Measurements from ENCODE around the gene FOXP1.

Gene FOXP1

DNA sequence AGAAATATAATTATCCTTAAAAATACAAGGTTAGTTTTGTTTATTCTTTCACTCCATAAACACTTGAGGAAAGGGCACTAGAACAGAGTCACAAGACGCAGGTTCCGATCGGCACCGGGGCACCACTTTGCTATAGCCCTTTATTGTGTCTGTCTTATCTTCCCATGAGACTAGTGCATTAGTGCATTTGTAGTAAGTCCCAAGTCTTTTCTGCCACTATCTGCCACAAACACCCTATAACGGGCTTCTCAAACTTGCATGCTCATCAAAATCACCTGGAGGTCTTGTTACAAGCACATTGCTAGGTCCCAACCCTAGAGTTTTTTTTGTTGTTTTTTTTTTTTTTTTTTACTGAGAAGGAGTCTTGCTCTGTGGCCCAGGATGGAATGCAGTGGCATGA, 213.1 kb downstream of the FOXP1 start:
- no peak for DNase-seq (ENCODE audit: low spot score)

GRCh38 chr3:71369701-71370391, 213.7 kb downstream of the FOXP1 start:
- DNase-seq (ENCODE audit: low spot score) = no peak

DNA sequence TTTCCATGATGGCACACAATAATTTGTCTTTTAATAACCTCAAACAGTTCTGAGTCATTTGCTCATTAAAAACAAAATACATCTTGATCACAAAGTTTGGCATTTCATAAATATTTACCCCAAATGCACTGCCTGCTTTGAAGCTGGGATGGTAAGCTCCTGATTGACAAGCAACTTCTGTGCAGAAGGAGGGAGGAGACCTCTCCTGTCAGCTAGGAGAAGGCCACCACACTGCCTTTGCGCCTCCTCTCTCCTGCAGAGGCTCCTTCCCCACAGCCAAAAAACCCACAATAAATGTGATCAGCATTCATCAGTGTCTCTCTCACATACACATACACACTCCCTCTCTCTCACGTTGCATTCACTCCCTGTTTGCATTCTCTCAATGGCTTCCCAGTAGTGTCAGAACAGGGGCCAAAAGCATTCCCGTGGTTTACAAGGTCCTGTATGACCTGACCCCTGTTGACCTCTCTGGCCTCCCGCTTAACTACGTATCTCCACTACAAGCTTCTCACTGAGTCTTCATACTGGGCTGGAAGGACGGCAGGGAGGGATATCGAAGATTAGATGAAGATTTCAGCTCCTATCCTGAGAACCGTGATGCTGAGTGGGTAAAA, 216.4 kb downstream of the FOXP1 start:
- no peak for DNase-seq (ENCODE audit: low spot score)

GRCh38 chr3:71361334-71361890, 222.1 kb downstream of the FOXP1 start:
- DNase-seq (ENCODE audit: low spot score) = no peak

DNA sequence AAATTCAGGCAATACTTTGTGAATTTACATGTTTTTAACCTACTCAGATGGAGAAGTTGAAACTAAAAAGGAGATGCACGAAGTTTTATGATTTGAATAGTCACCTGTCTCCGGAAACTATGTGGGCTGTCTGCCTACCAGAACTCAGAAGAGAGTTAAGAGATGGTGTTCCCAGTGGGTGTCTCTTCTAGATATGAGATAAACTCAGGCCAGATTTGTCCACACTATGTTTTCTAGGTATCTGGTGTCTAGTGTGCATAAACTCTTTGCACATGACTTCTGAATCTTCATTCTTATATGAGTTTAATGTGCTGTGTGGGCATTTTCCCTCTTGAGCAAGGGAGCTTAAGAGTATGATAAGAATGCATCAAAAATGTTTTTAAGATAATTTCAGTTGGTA, 222.8 kb downstream of the FOXP1 start:
- peak; percentile 30 for DNase-seq (ENCODE audit: low spot score)

- DNase-seq (ENCODE audit: low spot score) = peak; percentile 45
Measured at GRCh38 chr3:71360180-71360579, 223.3 kb downstream of the FOXP1 start.

DNA sequence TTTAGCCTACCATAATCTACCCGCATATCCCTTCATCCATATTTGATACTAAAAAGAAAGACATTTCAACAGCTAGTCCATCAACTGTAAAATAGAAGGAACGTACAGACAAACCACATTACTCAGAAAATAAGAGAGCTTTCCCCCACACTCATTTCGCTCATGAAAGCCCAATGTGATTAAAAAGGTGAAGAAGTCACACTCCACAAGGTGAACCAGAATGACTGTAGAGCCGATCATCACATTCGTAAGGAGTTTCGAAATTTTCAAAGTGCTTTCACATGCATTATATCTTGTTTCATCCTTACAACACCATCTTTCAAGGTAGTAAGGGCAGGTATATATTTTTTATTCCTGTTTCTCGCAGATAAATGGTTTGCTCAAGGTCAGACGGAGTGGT, 225.3 kb downstream of the FOXP1 start:
- DNase-seq (ENCODE audit: low spot score) = no peak

DNA sequence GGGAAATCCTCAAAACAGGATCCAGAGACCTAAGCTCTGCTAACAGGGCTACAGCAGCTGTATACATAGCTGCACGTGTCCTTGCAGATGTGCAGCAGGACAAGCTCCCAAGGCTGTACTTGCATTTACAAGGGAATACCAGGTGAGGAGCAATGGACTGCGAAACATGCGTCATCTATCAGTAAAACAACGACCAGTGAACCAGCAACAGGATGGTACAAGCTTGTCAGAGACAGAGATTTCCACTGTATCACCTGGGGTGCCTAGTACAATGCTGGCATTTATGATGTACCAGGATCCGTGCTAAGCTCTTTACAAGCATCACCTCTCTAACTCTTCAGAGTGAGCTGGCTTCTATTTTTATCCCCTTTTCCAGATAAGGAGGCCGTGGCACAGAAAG, 227.3 kb downstream of the FOXP1 start:
- DNase-seq (ENCODE audit: low spot score) = no peak

DNA sequence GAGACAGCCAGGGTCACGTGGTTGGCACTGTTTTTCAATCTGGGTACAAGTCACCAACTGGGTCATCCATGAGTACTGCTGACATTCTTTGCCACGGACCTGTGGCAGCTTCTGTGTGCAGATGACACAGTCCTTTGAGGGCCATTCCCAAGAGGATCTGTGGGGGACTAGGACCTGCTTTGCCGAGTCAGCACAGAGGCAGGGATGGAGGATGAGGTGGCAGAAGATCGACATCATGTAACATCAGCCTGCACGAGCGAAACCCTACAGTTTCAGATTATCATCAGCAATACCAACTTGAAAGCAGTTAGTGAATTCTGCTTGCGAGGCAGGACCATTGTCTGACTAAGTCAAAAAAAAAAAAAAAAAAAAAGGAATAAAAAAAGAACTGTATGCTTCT, 227.7 kb downstream of the FOXP1 start:
- DNase-seq (ENCODE audit: low spot score) = no peak

- no peak for DNase-seq (ENCODE audit: low spot score)
Measured at GRCh38 chr3:71355037-71355436, 228.5 kb downstream of the FOXP1 start.

DNA sequence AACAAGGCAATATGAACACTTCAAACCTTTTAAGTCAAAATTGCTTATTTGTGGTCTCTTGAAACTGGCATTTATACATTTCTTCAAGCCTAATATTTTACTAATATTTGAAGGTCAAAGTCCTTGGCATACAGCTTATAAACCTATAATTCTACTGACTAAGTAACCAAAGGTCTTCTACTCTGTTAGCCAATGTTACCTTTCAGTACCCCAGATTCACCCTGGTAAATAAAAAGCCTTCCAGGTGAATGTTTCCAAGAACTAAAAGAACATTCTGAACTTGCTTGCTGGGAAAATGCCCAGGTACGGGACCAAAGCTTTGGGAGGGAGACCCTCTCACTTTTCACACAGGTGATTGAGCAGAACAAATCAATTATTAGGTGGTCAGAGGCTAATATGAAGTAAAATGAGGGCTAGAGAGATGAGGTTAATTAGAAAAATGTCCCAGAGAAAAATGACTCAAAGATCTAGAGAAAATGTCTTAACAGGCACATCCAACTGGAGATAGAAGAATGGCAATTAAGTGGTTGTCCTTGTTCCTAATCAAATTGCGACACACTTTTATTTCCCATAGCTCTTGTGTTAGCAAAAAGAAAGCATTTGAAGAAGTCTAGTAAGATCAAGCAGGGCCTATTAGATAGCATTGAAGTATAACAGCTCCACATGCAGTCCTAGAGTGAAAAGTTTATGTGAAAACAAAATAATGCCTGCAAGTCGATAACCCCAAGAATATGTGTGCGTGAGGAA, 232.0 kb downstream of the FOXP1 start:
- no peak for DNase-seq (ENCODE audit: low spot score)

- DNase-seq (ENCODE audit: low spot score) = no peak
Measured at GRCh38 chr3:71350998-71351397, 232.5 kb downstream of the FOXP1 start.

DNA sequence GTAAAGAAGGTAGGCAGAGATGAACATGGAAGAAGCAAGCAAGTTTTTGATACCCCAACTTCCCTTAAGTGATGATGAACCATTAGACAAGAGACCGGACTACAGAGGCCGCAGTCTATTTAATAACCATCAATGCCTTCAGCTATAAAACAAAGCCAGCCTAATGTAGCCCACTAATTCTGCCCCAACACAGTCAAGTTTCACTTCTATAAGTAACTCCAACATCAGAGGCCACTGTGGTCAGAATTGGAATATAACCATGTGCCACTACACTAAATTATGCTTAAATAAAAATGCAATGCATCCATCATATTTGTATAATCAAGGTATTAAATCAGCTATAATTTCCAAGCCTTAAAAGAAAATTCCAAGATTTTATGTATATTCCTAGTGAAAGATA, 234.7 kb downstream of the FOXP1 start:
- DNase-seq (ENCODE audit: low spot score) = no peak

- no peak for DNase-seq (ENCODE audit: low spot score)
Measured at GRCh38 chr3:71348001-71348632, 235.4 kb downstream of the FOXP1 start.

DNA sequence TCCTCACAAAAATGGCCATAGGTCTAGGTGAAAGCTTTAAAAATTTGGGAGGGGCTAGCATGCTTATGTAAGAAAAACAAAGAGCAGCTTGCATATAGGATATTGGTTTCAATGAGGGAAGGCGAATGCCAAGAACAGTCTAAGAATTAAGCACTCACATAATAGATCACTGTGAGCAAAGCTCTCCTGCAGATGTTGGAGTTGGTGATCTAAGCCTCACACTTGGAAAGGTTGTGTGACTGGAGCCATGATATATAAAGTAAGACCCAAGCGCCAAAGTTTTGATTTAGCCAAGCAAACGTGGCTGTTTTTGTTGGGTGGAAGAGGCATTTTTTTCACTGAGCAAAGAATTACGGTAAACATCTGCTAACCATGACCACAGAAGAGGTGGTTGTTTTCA, 237.5 kb downstream of the FOXP1 start:
- DNase-seq (ENCODE audit: low spot score) = no peak

GRCh38 chr3:71345429-71346040, 238.0 kb downstream of the FOXP1 start:
- DNase-seq (ENCODE audit: low spot score) = no peak

DNA sequence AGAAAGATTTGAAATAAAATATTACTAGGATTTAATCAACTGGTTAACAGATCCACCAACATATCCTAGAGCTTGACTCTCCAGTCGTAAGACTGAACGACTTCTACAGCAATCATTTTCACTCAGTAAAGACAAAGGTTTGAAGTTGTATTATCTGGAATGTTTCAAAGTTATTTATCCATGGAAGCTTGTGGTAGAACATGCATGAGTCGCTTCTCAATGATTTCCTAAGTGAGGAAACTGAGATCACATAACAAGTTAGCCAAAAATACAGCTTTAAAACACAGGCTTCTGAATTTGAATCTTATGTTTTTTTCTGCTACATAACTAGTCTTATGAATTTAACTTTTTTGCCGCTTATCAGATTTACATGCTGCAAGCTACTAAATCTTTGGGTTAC, 241.8 kb downstream of the FOXP1 start:
- no peak for DNase-seq (ENCODE audit: low spot score)

DNA sequence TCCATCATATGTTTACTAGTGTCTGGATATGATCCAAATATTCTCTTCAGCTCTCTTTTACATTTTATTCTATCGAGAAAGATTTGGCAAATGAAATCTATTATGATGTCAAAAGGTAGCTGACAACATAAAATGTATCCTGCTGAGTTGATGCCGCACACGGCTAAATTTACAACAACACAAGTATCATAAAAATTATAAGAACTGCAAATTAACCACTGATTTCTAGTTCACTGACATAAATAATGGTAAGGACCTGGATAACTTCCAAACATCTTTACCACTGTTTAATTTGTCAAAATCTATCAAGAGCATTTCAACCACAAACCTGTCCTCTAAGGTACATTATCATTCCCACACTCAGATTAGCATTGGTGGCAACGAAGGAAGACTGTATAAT, 244.5 kb downstream of the FOXP1 start:
- DNase-seq (ENCODE audit: low spot score) = no peak

- no peak for DNase-seq (ENCODE audit: low spot score)
Measured at GRCh38 chr3:71332813-71333212, 250.7 kb downstream of the FOXP1 start.

DNA sequence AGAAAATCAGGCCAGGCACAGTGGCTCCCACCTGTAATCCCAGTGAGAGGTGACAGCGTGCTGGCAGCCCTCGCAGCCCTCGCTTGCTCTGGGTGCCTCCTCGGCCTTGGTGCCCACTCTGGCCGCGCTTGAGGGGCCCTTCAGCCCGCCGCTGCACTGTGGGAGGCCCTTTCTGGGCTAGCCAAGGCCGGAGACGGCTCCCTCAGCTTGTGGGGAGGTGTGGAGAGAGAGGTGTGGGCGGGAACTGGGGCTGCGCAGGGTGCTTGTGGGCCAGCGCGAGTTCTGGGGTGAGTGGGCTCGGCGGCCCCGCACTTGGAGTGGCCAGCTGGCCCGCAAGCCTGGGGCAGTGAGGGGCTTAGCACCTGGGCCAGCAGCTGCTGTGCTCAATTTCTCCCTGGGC, 252.6 kb downstream of the FOXP1 start:
- no peak for DNase-seq (ENCODE audit: low spot score)

- no peak for DNase-seq (ENCODE audit: low spot score)
Measured at GRCh38 chr3:71330505-71330904, 253.0 kb downstream of the FOXP1 start.

GRCh38 chr3:71329817-71330216, 253.7 kb downstream of the FOXP1 start:
- DNase-seq (ENCODE audit: low spot score) = no peak

All from CD4-positive, alpha-beta T cell treated with Interleukin-2 at 100 ng/mL for 4 hours (primary cell).